H9 (cell line): ENCODE data around the gene RSF1. TPM values are rescaled to one million over a fixed set of nuclear protein-coding genes. Genes with fewer than 3 reads are reported as not detected.

ENCODE experiments used
- DNase-seq: peaks from one replicate; pipeline ENCODE4 v3.0.0-alpha.2; 2017
- H2AFZ ChIP-seq: one replicate; pipeline ENCODE4 v1.6.1; 2013; ENCODE audit warnings: mild to moderate bottlenecking, low read length, control low read depth, moderate library complexity
- H2AK5ac ChIP-seq: 2 replicates; pipeline ENCODE4 v1.6.1; 2013; ENCODE audit warnings: low read length, control low read depth, mixed read lengths; ENCODE audit not compliant: insufficient read length
- H2BK120ac ChIP-seq: one replicate; pipeline ENCODE4 v1.6.1; 2013; ENCODE audit warnings: low read depth, mild to moderate bottlenecking, low read length, control low read depth, inconsistent platforms; ENCODE audit not compliant: poor library complexity, severe bottlenecking
- H2BK12ac ChIP-seq: 2 replicates; pipeline ENCODE4 v1.6.1; 2013; ENCODE audit warnings: low read length, control low read depth, mixed read lengths, low read depth; ENCODE audit not compliant: insufficient read length
- H2BK15ac ChIP-seq: 2 replicates; pipeline ENCODE4 v1.6.1; 2013; ENCODE audit warnings: low read depth, low read length, control low read depth
- H2BK20ac ChIP-seq: one replicate; pipeline ENCODE4 v1.6.1; 2013; ENCODE audit warnings: low read depth, mild to moderate bottlenecking, low read length, control low read depth, inconsistent platforms; ENCODE audit not compliant: poor library complexity, severe bottlenecking
- H2BK5ac ChIP-seq: 2 replicates; pipeline ENCODE4 v1.6.1; 2013; ENCODE audit warnings: low read length, control low read depth, mixed read lengths; ENCODE audit not compliant: insufficient read length
- H3K14ac ChIP-seq: 2 replicates; pipeline ENCODE4 v1.6.1; 2013; ENCODE audit warnings: low read length, control low read depth; ENCODE audit not compliant: insufficient read depth
- H3K18ac ChIP-seq: 2 replicates; pipeline ENCODE4 v1.6.1; 2013; ENCODE audit warnings: low read depth, mild to moderate bottlenecking, mixed read lengths, low read length, control low read depth; ENCODE audit not compliant: insufficient read length
- H3K23ac ChIP-seq: 2 replicates; pipeline ENCODE4 v1.6.1; 2013; ENCODE audit warnings: low read length, control low read depth, mixed read lengths, low read depth; ENCODE audit not compliant: insufficient read length
- H3K23me2 ChIP-seq: 2 replicates; pipeline ENCODE4 v1.6.1; 2013; ENCODE audit warnings: low read depth, mild to moderate bottlenecking, mixed read lengths, low read length, control low read depth; ENCODE audit not compliant: insufficient read length, poor library complexity, severe bottlenecking
- H3K27ac ChIP-seq: 2 replicates; pipeline ENCODE4 v1.5.1; 2013; ENCODE audit warnings: low read length, control low read depth, mixed read lengths, low read depth; ENCODE audit not compliant: insufficient read length
- H3K27me3 ChIP-seq: 2 replicates; pipeline ENCODE4 v1.6.1; 2013; ENCODE audit warnings: low read length, control low read depth, inconsistent platforms; ENCODE audit not compliant: insufficient read depth
- H3K4ac ChIP-seq: 2 replicates; pipeline ENCODE4 v1.6.1; 2013; ENCODE audit warnings: low read depth, mild to moderate bottlenecking, control low read depth, inconsistent platforms, low read length, moderate library complexity
- H3K4me1 ChIP-seq: 2 replicates; pipeline ENCODE4 v1.6.1; 2013; ENCODE audit warnings: low read length, control low read depth, inconsistent platforms; ENCODE audit not compliant: insufficient read depth
- H3K4me2 ChIP-seq: 2 replicates; pipeline ENCODE4 v1.6.1; 2013; ENCODE audit warnings: low read length, control low read depth, mixed read lengths; ENCODE audit not compliant: insufficient read length, insufficient read depth
- H3K56ac ChIP-seq: 2 replicates; pipeline ENCODE4 v1.6.1; 2013; ENCODE audit warnings: low read depth, mild to moderate bottlenecking, mixed read lengths, low read length, control low read depth; ENCODE audit not compliant: insufficient read length
- H3K79me1 ChIP-seq: 2 replicates; pipeline ENCODE4 v1.6.1; 2013; ENCODE audit warnings: low read depth, mild to moderate bottlenecking, moderate library complexity, low read length, control low read depth, inconsistent platforms; ENCODE audit not compliant: insufficient read depth, poor library complexity, severe bottlenecking
- H3K79me2 ChIP-seq: 2 replicates; pipeline ENCODE4 v1.6.1; 2013; ENCODE audit warnings: low read length, control low read depth, inconsistent platforms; ENCODE audit not compliant: insufficient read depth
- H3K9ac ChIP-seq: 2 replicates; pipeline ENCODE4 v1.6.1; 2013; ENCODE audit warnings: low read length, control low read depth, mixed read lengths; ENCODE audit not compliant: insufficient read length; ENCODE audit errors: extremely low read depth
- H3K9me3 ChIP-seq: one replicate; pipeline ENCODE4 v1.6.1; 2013; ENCODE audit warnings: low read depth, low read length, inconsistent platforms; ENCODE audit not compliant: control insufficient read depth
- H3T11ph ChIP-seq: one replicate; pipeline ENCODE4 v1.6.1; 2013; ENCODE audit warnings: mild to moderate bottlenecking, low read length, control low read depth, inconsistent platforms
- H4K20me1 ChIP-seq: one replicate; pipeline ENCODE4 v1.6.1; 2013; ENCODE audit not compliant: control insufficient read depth, insufficient read length, insufficient read depth
- H4K5ac ChIP-seq: 2 replicates; pipeline ENCODE4 v1.6.1; 2013; ENCODE audit warnings: low read depth, mild to moderate bottlenecking, mixed read lengths, low read length, control low read depth; ENCODE audit not compliant: insufficient read length
- H4K8ac ChIP-seq: replicated peaks from 2 replicates; pipeline ENCODE4 v1.6.1; 2013; ENCODE audit warnings: low read length, control low read depth, mixed read lengths, low read depth; ENCODE audit not compliant: insufficient read length
- H4K91ac ChIP-seq: 2 replicates; pipeline ENCODE4 v1.6.1; 2013; ENCODE audit warnings: low read depth, mild to moderate bottlenecking, moderate library complexity, mixed read lengths, low read length, control low read depth; ENCODE audit not compliant: insufficient read length
- H3K27ac Mint-ChIP-seq, 3 experiments: 2 replicates in 2 of 3; 3 replicates in 1 of 3; pipeline ENCODE4 v1.8.0; 2020 to 2021; ENCODE audit warnings: mixed read lengths in 3 of 3, mild to moderate bottlenecking in 1 of 3, moderate library complexity in 1 of 3
- H3K27me3 Mint-ChIP-seq: 2 replicates; pipeline ENCODE4 v1.8.0; 2021; ENCODE audit warnings: low read depth, mild to moderate bottlenecking, moderate library complexity, mixed read lengths
- H3K36me3 Mint-ChIP-seq, 3 experiments: 2 replicates in 2 of 3; 3 replicates in 1 of 3; pipeline ENCODE4 v1.8.0; 2020 to 2021; ENCODE audit warnings: low read depth in 3 of 3, mixed read lengths in 3 of 3; ENCODE audit not compliant: insufficient read depth in 1 of 3
- H3K4me1 Mint-ChIP-seq, 2 experiments: 2 replicates each; pipeline ENCODE4 v1.8.0; 2020; ENCODE audit warnings: mixed read lengths in 2 of 2
- H3K4me3 Mint-ChIP-seq, 2 experiments: 2 replicates in 1 of 2; 3 replicates in 1 of 2; pipeline ENCODE4 v1.8.0; 2020 to 2021; ENCODE audit warnings: mild to moderate bottlenecking in 2 of 2, mixed read lengths in 2 of 2, moderate library complexity in 1 of 2
- H3K9me3 Mint-ChIP-seq, 2 experiments: 2 replicates in 1 of 2; 3 replicates in 1 of 2; pipeline ENCODE4 v1.8.0; 2020; ENCODE audit warnings: mild to moderate bottlenecking in 2 of 2, mixed read lengths in 2 of 2, moderate library complexity in 1 of 2
- CTCF ChIP-seq: fragments of 200-600 bp; sonication (generic); conservative IDR thresholded peaks from 3 replicates; pipeline ENCODE4 v1.8.0; 2021; ENCODE audit warnings: antibody characterized with exemption, mild to moderate bottlenecking
- WGBS: extraction: QIAGEN DNeasy Blood & Tissue Kit; methylation state at CpG from one replicate; pipeline ENCODE4 v1.1.7; 2013; ENCODE audit warnings: missing lambda C conversion rate, low lambda C conversion rate, mixed read lengths; ENCODE audit not compliant: insufficient read length; ENCODE audit errors: extremely low coverage; 5-methylcytosine and 5-hydroxymethylcytosine counted together
- total RNA-seq: library from RNA; stranded (reverse); gene quantifications from 2 replicates; pipeline ENCODE4 v1.2.1, GENCODE V29; 2021

RSF1 gene
- total RNA-seq, 1 experiment from 2014 or later = 82.6 TPM

DNA sequence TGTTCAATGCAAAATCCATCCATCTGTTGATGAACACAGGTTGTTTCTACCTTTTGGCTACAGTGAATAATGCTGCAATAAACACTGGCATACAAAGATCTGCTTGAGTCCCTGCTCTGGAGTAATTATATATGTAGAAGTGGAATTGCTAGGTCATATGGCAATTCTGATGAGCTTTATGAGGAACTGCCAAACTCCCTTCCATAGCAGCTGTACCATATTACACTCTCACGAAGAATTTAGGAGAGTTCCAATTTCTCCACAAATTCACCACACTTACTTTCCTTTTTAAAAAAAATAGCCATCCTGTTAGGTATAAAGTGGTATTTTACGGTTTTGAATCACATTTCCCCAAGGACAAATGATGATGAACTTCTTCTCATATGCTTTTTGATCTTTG is 62.2 kb downstream of the RSF1 start:
- no peak overlapping the region for H3K27ac ChIP-seq
- Mint-ChIP-seq H3K4me1 (peaks cover 16 to 23% of the 10 kb centered on the region in 2 experiments), H3K27ac (0 out of 7 replicates have a peak overlapping the region, but pooled peaks of 1 of the 3 experiments have one; percentile 18), H3K27me3 (no peaks in the 10 kb centered on the region), H3K9me3 (no peaks in the 10 kb centered on the region), H3K4me3 (no peak overlapping the region), H3K36me3 (peaks cover 14 to 51% (median 32%) of the 10 kb centered on the region in 3 experiments; a peak in 6 of 7 replicates)
- no peak overlapping the region for H3K23ac ChIP-seq
- H4K8ac ChIP-seq = no peak overlapping the region
- no peaks in the 10 kb centered on the region for H3K27me3 ChIP-seq
- H3K9me3 ChIP-seq = no peaks in the 10 kb centered on the region
- no peak overlapping the region for H3K9ac ChIP-seq
- H2BK120ac ChIP-seq = no peak overlapping the region
- WGBS = no CpG with 5 or more reads among the region's 2 CpGs
- H3K79me2 ChIP-seq = no peaks in the 10 kb centered on the region
- H4K5ac ChIP-seq = no peak overlapping the region
- H3K79me1 ChIP-seq = peaks cover 5% of the 10 kb centered on the region
- H4K20me1 ChIP-seq = no peaks in the 10 kb centered on the region
- no peak overlapping the region for H3K56ac ChIP-seq
- H3K14ac ChIP-seq = no peak overlapping the region
- H3K4me1 ChIP-seq = peaks cover 5% of the 10 kb centered on the region; the same call in 1 of the 2 replicates
- H2BK15ac ChIP-seq = no peak overlapping the region
- H3K18ac ChIP-seq = no peak overlapping the region
- H4K91ac ChIP-seq = no peak overlapping the region
- H2AK5ac ChIP-seq = no peak overlapping the region
- no peak overlapping the region for H3K4me2 ChIP-seq
- no peak overlapping the region for H2BK12ac ChIP-seq
- H2BK5ac ChIP-seq = no peak overlapping the region
- no peak for TF ChIP-seq CTCF
- no peaks in the 10 kb centered on the region for H3K23me2 ChIP-seq
- no peak overlapping the region for H2BK20ac ChIP-seq
- no peak overlapping the region for H3K4ac ChIP-seq
- no peak overlapping the region for H2AFZ ChIP-seq
- no peak for DNase-seq
- H3T11ph ChIP-seq = no peak overlapping the region
